ENCODE results near the gene UBTD2.
"Not testable (repeated sequence)": the region's sequence is repeated elsewhere in the genome, so short reads cannot be mapped to it uniquely, and the experiment has no call there.

Gene UBTD2

DNA sequence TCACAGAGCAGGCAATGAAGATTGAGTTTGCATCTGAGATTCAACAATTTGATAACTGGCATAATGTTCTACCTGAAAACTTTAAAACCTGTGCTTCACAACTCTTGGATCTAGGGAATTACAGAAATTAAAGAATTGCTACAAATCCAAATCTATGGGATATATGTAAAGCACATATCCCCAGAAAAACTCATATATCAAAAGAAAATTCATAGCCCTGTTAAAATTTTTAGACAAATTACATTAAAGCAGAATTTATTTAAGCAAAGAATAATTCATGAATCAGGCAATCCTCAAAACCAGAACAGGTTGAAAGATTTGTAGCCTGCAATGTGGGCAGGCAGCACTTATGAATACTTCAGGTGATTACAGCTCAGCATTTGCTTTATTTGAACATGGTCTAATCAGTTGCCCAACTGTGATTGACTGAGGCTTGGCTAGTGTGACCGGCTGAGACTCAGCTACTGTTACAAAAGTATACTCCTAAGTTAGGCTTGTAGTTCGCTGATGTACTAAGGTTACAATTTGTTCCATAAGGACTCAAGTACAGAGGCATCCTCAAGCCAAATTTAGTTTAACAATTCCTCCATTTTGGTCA is 10.3 kb upstream of the UBTD2 start:
- DNase-seq (ENCODE audit: low read depth, low spot score): no peak

DNA sequence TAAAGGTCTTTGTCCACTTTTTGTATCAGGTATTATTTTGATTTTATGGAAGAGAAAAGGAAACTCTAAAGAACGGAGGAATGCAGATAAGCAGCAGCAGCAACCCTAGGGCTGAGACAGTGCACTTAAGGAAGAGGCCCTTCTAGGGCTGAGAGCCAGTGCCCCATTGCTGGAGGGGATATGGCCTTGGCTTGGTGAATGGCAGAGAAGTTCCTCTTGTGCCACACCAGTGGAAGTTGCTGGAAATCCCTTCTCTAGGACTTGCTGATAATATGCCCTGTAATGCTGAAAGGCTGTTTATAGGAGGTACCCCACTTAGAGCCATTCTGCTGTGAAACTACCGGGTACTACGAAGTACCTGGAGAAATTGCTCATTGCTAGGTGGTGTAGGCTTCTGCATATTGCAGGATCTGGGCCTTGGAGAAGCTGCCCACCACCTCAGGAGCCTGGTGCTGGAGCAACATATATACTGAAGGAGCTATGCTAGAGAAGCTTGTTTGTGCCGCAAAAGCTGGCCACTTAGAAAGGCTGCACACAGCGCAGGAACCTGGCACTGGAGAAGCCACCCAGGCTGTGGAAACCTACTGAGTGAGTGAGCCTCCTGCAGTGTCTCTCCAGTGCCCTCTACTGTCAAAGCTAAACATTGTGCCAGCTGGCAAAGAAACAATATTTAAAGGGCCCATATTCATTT is 9.6 kb upstream of the UBTD2 start:
- H3K27ac ChIP-seq: no peak overlapping the region
- no peak for DNase-seq (ENCODE audit: low read depth, low spot score)

More for the DNA sequence above, 10.3 kb upstream of the UBTD2 start:
- no peak overlapping the region for H3K27ac ChIP-seq

DNA sequence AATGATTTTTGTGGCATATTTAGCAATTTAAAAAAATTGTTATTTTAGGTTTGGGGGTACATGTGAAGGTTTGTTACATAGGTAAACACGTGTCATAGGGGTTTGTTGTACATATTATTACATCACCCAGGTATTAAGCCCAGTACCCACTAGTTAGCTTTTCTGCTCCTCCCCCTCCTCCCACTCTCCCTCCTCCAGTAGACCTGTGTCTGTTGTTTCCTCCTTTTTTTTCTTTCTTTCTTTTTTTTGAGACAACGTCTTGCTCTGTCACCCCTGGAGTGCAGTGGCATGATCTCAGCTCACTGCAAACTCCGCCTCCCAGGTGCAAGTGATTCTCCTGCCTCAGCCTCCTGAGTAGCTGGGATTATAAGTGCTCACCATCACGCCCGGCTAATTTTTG is 8.3 kb upstream of the UBTD2 start:
- H3K27ac ChIP-seq; DNase-seq (ENCODE audit: low read depth, low spot score): not testable (repeated sequence)

DNA sequence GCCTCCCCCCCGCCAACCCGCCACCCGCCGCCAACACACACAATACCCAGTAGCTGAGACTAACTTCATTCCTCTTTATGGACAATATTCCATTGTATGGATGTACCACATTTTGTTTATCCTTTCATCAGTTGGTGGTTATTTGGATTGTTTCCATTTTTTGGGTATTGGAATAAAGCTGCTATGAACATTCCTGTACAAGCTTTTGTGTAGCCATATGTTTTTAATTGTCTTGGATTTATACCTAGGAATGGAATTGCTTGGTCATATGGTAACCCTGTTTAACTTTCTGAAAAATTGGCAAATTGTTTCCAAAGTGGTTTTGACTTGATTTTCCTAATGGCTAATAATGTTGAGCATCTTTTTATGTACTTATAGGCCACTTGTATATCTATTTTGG is 4.9 kb upstream of the UBTD2 start:
- DNase-seq (ENCODE audit: low read depth, low spot score): no peak

DNA sequence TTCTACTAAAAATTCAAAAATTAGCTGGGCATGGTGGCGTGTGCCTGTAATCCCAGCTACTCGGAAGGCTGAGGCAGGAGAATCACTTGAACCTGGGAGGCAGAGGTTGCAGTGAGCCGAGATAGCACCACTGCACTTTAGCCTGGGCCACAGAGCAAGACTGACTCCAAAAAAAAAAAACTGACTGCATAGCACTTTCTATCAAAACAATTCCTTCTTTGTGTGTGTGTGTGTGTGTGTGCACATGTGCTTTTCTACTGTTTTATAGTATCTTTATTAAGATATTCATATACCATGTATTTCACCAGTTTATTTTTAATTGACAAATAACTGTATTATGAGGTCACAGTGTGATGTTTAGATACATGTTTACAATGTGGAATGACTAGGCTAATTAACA is 3.6 kb upstream of the UBTD2 start:
- DNase-seq (ENCODE audit: low read depth, low spot score); H3K27ac ChIP-seq: not testable (repeated sequence)

More for the DNA sequence above, 4.9 kb upstream of the UBTD2 start:
- no peak overlapping the region for H3K27ac ChIP-seq

DNA sequence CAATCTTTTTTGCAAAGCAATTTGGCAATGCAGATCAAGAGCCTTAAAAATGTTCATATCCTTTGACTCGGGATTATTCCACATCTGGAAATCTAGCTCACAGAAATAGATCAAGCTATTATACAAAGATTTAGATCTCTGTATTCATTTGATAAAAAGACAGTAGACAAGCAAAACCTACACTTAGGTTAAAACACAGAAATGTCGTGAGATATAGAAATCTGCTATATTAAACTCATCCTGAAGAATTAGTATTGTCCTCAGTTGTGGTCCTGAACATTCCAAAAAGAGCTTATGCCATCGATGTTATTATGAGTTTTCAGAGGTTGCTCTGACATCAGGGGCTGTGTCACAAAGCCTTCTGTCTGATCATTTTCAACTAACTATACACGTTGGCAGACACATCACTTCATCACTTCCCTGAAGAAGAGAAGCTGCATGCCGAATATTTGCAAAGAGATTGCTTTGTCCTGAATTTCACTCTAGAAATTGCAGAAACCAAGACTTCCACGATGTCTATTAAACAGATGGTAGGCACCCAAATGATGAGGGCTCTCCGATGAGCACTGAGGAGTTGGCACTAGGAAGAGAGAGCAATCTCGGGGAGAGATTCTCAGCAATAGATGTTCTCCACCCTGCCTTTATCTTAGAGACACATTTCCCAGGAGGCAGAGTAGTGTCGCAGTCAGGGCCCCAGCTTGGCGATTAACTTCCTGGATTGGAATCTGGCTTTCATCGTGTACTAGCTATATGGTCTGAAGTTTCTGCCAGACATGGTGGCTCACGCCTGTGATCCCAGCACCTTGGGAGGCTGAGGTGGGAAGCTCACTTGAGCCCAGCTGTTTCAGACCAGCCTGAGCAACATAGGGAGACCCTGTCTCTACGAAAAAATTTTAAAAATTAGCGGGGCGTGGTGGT is 1.9 kb upstream of the UBTD2 start:
- H3K27ac ChIP-seq: no peak overlapping the region
- no peak for DNase-seq (ENCODE audit: low read depth, low spot score)

DNA sequence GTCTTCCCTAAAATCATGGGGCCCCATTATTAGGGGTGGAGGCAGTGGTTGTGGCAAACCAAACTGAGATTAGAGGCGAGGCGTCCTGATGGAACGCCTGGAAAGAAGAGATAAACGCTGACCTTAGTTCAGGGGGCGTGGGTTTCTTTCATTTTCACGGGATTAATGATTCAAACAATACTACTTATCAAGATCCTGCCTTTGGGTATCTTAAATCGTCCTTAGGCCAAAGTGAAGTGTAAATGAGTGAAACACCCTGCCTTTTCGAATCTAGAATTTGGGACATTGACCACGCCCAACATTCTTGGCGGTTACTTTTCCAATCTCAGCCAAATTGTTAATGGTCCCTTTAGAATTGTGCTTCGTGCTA is 1.0 kb upstream of the UBTD2 start:
- no peak for DNase-seq (ENCODE audit: low read depth, low spot score)
- peak overlapping the region; percentile 80 for H3K27ac ChIP-seq

DNA sequence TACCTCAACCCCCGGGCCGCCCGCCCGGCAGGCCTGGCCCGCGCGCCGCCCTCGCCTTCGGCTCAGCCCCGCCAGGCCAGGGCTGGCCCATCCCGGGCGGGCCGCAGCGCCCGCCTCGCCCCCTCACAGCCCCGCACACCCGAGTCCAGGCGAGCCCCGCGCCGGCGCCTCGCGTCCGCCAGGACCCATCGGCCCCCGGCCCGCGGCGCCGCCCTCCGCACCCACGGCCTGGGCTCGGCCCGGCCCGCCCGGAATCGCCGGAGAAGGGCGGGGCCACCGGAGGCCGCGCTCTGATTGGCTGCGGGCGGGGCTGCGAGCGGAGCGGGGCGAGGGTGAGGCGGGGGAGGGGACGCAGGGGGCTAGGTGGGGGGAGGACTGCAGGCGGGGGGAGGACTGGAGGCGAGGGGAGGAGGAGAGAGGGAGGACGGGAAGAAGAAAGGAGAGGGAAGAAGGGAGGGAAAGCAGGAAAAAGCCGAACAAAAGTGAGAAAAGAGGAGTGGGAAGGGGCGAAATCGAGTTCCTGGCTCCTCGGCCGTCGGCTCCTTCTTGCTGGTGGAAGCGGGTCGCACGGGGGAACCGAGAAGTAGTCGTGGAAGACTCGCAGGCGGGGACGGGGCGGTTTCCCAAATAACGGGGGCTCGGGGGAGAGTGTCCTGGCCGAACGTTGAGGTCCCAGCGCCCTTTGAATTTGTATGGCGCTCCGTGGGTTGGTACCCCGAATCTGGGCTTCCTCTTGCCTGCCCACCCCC is 472 bp upstream of the UBTD2 start:
- no peak for DNase-seq (ENCODE audit: low read depth, low spot score)
- H3K27ac ChIP-seq: peak overlapping the region; percentile 80

DNA sequence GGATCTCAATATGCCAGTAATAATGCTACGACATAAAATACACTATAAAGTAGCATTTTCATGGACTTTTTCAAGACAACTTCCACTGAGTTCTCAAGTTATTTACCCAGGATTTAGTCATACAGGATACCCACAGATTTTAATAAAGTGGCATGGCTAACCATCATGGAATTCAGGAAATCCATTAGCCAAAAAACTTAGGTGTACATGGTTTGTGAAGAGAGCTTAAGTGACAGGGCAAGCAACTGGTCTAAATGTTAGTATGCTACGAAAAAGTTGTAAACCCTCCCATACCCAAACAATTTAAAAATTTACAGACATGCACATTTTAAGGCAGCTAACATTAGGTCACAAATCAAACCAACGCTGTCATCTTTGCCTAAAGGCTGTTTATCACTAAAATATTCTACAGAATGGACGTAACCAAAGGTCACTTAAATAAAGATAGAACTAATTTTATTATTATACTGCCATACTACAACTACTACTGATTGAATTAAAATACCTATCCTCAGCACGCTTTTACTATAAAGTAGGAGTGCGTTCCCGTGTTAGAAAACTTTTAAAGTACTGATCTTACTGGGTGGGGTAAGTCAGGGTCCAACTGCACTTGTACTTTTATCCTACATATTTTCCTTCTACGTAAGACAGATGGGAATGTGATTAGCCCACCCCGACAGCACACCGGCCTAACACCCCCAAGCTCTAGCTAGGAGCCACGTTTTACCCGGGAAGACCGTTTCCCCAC is 1.1 kb downstream of the UBTD2 start:
- no peak for DNase-seq (ENCODE audit: low read depth, low spot score)
- peak overlapping the region; percentile 80 for H3K27ac ChIP-seq

DNA sequence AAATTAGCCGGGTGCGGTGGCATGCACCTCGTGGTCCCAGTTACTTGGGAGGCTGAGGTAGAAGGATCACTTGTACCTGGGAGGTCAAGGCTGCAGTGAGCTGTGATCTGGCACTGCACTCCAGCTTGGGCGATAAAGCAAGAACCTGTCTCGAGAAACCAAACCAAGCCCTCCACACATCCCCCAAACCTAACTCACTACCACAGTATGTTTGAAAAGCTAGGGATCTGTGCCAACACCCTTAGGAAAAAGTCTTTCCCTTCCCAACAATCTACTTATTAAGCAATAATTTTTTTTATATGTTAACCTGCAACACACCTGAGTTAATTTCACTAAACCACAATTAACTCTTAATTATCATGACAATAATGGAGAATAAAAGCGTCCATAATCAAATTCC is 2.2 kb downstream of the UBTD2 start:
- H3K27ac ChIP-seq: peak overlapping the region; percentile 80
- DNase-seq (ENCODE audit: low read depth, low spot score): no peak

DNA sequence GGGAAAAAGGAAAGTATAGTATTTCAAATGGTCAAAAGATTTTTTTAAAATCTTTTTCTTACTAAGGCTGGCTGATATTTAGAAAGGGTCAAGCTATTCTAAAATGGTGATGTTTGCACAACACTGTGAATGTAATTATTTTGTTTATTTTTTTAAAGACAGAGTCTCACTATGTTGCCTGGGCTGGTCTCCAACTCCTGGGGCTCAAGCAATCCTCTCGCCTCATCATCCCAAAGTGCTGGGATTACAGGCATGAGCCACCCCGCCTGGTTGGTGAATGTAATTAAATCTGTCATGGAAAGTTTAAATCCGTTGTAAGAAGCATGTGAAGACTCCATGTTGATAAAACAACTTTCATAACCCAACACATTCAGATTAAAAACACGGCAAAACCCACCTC is 2.6 kb downstream of the UBTD2 start:
- no peak overlapping the region for H3K27ac ChIP-seq
- no peak for DNase-seq (ENCODE audit: low read depth, low spot score)

DNA sequence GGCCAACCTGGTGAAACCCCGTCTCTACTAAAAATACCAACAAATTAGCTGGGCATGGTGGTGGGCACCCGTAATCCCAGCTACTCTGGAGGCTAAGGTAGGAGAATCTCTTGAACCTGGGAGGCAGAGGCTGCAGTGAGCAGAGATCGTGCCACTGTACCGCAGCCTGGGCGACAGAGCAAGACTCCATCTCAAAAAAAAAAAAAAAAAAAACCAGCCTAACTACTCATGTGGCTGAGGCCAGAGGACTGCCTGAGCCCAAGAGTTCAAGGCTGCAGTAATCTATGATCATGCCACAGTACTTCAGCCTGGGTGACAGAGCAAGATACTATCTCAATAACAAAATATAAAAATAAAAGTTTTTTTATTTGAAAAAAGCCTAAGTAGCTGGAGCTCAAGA is 3.2 kb downstream of the UBTD2 start:
- H3K27ac ChIP-seq: no peak overlapping the region
- DNase-seq (ENCODE audit: low read depth, low spot score): no peak

DNA sequence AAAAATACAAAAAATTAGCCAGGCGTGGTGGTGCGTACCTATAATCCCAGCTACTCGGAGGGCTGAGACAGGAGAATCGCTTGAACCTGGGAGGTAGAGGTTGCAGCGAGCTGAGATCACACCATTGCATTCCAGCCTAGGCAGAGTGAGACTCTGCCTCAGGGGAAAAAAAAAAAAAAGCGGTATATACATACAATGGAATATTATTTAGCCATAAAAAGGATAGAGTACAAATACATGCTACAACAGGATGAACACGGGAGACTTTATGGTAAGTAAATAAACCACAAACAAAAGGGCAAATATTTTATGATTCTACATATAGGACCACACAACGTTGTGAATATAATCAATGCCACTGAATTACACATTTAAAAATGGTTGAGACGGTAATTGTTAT is 5.2 kb downstream of the UBTD2 start:
- no peak overlapping the region for H3K27ac ChIP-seq
- DNase-seq (ENCODE audit: low read depth, low spot score): no peak

DNA sequence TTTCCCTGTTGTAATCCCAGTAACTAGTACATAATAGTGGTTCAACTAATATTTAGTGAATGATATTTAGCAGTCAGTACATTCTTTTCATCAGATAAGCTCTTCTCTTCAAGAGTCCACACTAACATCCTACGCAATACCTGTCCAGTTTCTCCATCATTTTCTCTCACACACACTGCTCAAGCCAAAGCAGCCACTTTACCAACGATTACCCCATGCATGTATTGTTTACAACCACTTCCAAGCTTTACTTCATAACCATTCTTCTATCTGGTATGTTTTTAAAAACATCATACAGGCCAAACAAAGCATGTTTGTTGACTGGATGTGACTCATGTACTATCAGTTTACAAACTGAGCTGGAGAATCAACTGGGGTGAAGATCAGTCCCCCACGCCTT is 7.3 kb downstream of the UBTD2 start:
- peak overlapping the region; percentile 65 for H3K27ac ChIP-seq

DNA sequence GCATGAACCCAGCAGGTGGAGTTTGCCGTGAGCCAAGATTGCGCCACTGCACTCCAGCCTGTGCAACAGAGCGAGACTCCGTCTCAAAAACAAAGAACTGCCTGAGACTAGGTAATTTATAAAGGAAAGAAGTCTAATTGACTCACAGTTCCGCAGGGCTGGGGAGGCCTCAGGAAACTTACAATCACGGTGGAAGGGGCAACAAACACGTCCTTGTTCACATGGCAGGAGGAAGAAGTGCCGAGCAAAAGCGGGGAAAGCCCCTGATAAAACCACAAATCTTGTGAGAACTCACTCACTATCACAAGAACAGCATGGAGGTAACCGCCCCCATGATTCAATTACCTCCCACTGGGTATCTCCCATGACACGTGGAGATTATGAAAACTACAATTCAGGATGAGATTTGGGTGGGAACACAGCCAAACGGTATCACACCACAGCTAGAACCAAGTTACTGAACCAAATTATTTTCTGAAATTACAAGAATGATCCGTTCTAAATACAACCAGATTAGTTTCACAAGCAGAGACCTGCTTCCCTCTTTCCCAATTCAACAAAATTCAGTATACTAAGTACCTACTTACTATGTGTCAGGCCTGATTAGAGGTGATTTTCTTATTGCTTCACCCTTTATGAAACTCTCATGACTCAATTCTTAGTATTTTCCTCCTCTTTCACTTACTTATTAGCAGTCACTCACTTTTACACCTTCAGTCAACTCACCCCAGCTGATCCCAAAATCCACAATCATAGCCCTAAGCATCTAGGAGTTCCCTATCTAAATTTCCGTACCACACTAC is 8.4 kb downstream of the UBTD2 start:
- DNase-seq (ENCODE audit: low read depth, low spot score): peak; percentile 50
- peak overlapping the region; percentile 65 for H3K27ac ChIP-seq

More for the DNA sequence above, 7.3 kb downstream of the UBTD2 start:
- DNase-seq (ENCODE audit: low read depth, low spot score): no peak

DNA sequence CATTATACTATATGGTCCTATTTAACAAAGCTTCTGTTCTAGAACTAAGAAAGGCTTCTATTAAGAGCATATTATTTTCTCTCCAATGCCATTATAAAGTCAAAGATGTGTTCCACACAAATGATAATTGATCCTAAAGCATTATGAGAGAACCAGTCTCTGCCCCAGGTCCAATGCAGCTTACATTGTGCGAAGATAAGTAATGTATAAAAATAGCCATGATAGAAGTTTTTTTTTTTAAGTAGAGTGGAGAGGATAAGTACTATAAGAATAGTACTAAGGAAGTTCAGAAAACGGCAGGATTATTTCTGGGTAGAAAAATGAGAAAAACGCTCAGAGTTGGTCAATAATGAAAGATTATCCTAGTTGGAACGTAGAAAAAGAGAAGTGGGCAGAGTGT is 15.6 kb downstream of the UBTD2 start:
- H3K27ac ChIP-seq: no peak overlapping the region
- DNase-seq (ENCODE audit: low read depth, low spot score): no peak

DNA sequence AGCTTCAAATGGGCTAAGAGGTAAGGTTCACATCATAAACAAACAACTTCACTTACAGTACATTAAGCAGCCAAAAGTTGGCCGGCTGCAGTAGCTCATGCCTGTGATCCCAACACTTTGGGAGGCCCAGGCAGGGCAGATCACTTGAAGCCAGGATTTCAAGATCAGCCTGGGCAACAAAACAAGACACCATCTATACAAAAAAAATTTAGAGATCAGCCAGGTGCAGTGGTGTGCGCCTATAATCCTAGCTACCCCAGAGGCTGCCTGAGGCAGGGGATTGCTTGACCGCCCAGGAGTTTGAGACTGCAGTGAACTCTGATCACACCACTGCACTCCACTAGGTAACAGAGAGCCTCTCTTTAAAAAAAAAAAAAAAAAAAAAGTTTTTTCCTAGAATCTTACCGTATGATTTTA is 16.9 kb downstream of the UBTD2 start:
- H3K27ac ChIP-seq: no peak overlapping the region
- no peak for DNase-seq (ENCODE audit: low read depth, low spot score)

DNA sequence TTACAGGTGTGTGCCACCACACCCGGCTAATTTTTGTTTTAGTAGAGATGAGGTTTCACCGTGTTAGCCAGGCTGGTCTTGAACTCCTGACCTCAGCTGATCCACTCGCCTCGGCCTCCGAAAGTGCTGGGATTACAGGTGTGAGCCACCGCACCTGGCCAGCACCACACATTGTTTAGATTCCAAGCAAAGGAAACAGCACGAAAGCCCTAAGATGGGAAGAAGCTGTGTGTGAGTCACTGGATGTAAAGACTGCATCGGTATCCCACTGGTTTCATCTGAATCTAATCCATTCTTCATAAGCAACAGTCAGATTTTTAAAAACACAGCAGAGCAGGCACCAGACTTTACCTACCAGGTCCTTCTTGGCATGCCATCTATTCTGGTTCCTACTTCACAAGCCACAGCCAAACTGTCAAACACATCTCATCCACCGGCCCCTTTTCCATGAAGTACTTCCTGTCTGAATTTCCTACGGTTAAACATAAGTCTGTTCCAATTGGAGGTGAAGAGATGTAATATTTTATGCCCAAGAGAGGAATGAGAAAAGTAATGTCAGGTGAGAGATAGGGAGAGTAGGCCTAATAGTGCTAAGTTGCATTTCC is 17.4 kb downstream of the UBTD2 start:
- no peak overlapping the region for H3K27ac ChIP-seq
- DNase-seq (ENCODE audit: low read depth, low spot score): no peak
